WTC11 (cell line): Measurements from ENCODE around the gene SCYGR3. TPM values are rescaled to one million over a fixed set of nuclear protein-coding genes. Genes with fewer than 3 reads are reported as not detected.

Experiments
- ATAC-seq: fragments of 200-7000 bp; cut with Tn5 transposase; 2 replicates; pipeline ENCODE4 v1.10.0; 2021; ENCODE audit warnings: mild to moderate bottlenecking, moderate library complexity
- CTCF ChIA-PET: fragments of 300-600 bp; sonication (Branson Sonifier 250); formaldehyde crosslinking; loops from one replicate; lab custom pipeline; 2021; ENCODE audit warnings: antibody characterized with exemption; lab: Charles Lee
- POLR2A ChIA-PET: fragments of 350-600 bp; sonication (Branson Sonifier 250); formaldehyde crosslinking; loops from one replicate; lab custom pipeline; 2021; ENCODE audit warnings: antibody characterized with exemption; lab: Charles Lee
- DNase-seq: peaks from one replicate; pipeline ENCODE4 v3.0.0; 2021; ENCODE audit warnings: low spot score
- H3K27ac Mint-ChIP-seq: 2 replicates; pipeline ENCODE4 v1.8.0; 2021; ENCODE audit warnings: mixed read lengths
- H3K27me3 Mint-ChIP-seq: 2 replicates; pipeline ENCODE4 v1.8.0; 2021; ENCODE audit warnings: low read depth, mild to moderate bottlenecking, moderate library complexity, mixed read lengths
- H3K36me3 Mint-ChIP-seq: 2 replicates; pipeline ENCODE4 v1.8.0; 2021; ENCODE audit warnings: mixed read lengths
- H3K4me1 Mint-ChIP-seq: 2 replicates; pipeline ENCODE4 v1.8.0; 2022; ENCODE audit warnings: mixed read lengths
- H3K4me3 Mint-ChIP-seq: 2 replicates; pipeline ENCODE4 v1.8.0; 2021; ENCODE audit warnings: mild to moderate bottlenecking, moderate library complexity, mixed read lengths
- H3K9me3 Mint-ChIP-seq: 2 replicates; pipeline ENCODE4 v1.8.0; 2021; ENCODE audit warnings: mixed read lengths
- ATF1 ChIP-seq: sonication (generic); formaldehyde crosslinking; IDR thresholded peaks from 2 replicates; pipeline ENCODE4 v1.8.1; 2023; ENCODE audit warnings: mild to moderate bottlenecking, moderate library complexity, missing genetic modification reagents
- CREB1 ChIP-seq: sonication (generic); formaldehyde crosslinking; IDR thresholded peaks from 2 replicates; pipeline ENCODE4 v1.8.0; 2023; ENCODE audit warnings: mild to moderate bottlenecking, missing genetic modification reagents
- CREM ChIP-seq: sonication (generic); formaldehyde crosslinking; IDR thresholded peaks from 2 replicates; pipeline ENCODE4 v1.8.1; 2022; ENCODE audit warnings: mild to moderate bottlenecking, missing genetic modification reagents, moderate library complexity
- CTCF ChIP-seq: fragments of 200-600 bp; IDR thresholded peaks from 2 replicates; pipeline ENCODE4 v1.8.0; 2022; ENCODE audit warnings: antibody characterized with exemption
- ELF4 ChIP-seq: sonication (generic); formaldehyde crosslinking; IDR thresholded peaks from 2 replicates; pipeline ENCODE4 v1.8.1; 2022; ENCODE audit warnings: low read depth, mild to moderate bottlenecking, moderate library complexity, missing genetic modification reagents
- ETV6 ChIP-seq: sonication (generic); formaldehyde crosslinking; IDR thresholded peaks from 2 replicates; pipeline ENCODE4 v1.8.1; 2022; ENCODE audit warnings: mild to moderate bottlenecking, missing genetic modification reagents
- GABPB1 ChIP-seq: sonication (generic); formaldehyde crosslinking; IDR thresholded peaks from 2 replicates; pipeline ENCODE4 v1.8.1; 2023; ENCODE audit warnings: mild to moderate bottlenecking, missing genetic modification reagents
- GTF2I ChIP-seq: fragments of 250-450 bp; sonication (Bioruptor Pico); conservative IDR thresholded peaks from 2 replicates; pipeline ENCODE4 v1.4.0; 2021; ENCODE audit warnings: mild to moderate bottlenecking
- HMGA2 ChIP-seq: fragments of 250-450 bp; sonication (Bioruptor Pico); IDR thresholded peaks from 2 replicates; pipeline ENCODE4 v1.4.0; 2021; ENCODE audit warnings: mild to moderate bottlenecking, moderate library complexity
- JUN ChIP-seq: sonication (generic); formaldehyde crosslinking; IDR thresholded peaks from 2 replicates; pipeline ENCODE4 v1.8.0; 2023; ENCODE audit warnings: mild to moderate bottlenecking, missing genetic modification reagents
- KAT7 ChIP-seq: sonication (generic); formaldehyde crosslinking; IDR thresholded peaks from 2 replicates; pipeline ENCODE4 v1.8.1; 2023; ENCODE audit warnings: missing genetic modification reagents, mild to moderate bottlenecking, borderline replicate concordance
- MXD4 ChIP-seq: fragments of 250-450 bp; sonication (Bioruptor Pico); IDR thresholded peaks from 2 replicates; pipeline ENCODE4 v1.8.0; 2021; ENCODE audit warnings: mild to moderate bottlenecking, moderate library complexity, borderline replicate concordance
- NR3C1 ChIP-seq: sonication (generic); formaldehyde crosslinking; conservative IDR thresholded peaks from 2 replicates; pipeline ENCODE4 v1.8.1; 2023; ENCODE audit warnings: low read depth, mild to moderate bottlenecking, missing genetic modification reagents
- OVOL2 ChIP-seq: fragments of 250-450 bp; sonication (Bioruptor Pico); IDR thresholded peaks from 2 replicates; pipeline ENCODE4 v1.9.0; 2021; ENCODE audit warnings: mild to moderate bottlenecking, borderline replicate concordance
- SMAD3 ChIP-seq: sonication (generic); formaldehyde crosslinking; IDR thresholded peaks from 2 replicates; pipeline ENCODE4 v1.8.0; 2022; ENCODE audit warnings: missing genetic modification reagents, mild to moderate bottlenecking, borderline replicate concordance
- STAT6 ChIP-seq: sonication (generic); formaldehyde crosslinking; conservative IDR thresholded peaks from 2 replicates; pipeline ENCODE4 v1.8.1; 2023; ENCODE audit warnings: mild to moderate bottlenecking, low read depth, missing genetic modification reagents, moderate library complexity
- ZNF121 ChIP-seq: sonication (generic); formaldehyde crosslinking; IDR thresholded peaks from 2 replicates; pipeline ENCODE4 v1.8.0; 2023; ENCODE audit warnings: missing genetic modification reagents
- ZNF219 ChIP-seq: sonication (generic); formaldehyde crosslinking; IDR thresholded peaks from 2 replicates; pipeline ENCODE4 v1.8.0; 2023; ENCODE audit warnings: missing genetic modification reagents, mild to moderate bottlenecking, borderline replicate concordance
- total RNA-seq: library from RNA; stranded (reverse); gene quantifications from 3 replicates; pipeline ENCODE4 v1.2.3, GENCODE V29; 2021
- TF ChIP-seq, protein P1 (sequence below): sonication (generic); formaldehyde crosslinking; IDR thresholded peaks from 2 replicates; pipeline ENCODE4 v1.8.1; 2023; ENCODE audit warnings: mild to moderate bottlenecking, missing genetic modification reagents
- TF ChIP-seq, protein P2 (sequence below): sonication (generic); formaldehyde crosslinking; IDR thresholded peaks from 2 replicates; pipeline ENCODE4 v1.8.0; 2023; ENCODE audit warnings: mild to moderate bottlenecking, missing genetic modification reagents
- TF ChIP-seq, protein P3 (sequence below): sonication (generic); formaldehyde crosslinking; IDR thresholded peaks from 2 replicates; pipeline ENCODE4 v1.8.1; 2023; ENCODE audit warnings: mild to moderate bottlenecking, moderate library complexity, missing genetic modification reagents

The SCYGR3 gene
- total RNA-seq, 1 experiment from 2014 or later = not detected

GRCh38 chr2:227655454-227655853 lies 40.8 kb upstream of the SCYGR3 start:
- Mint-ChIP-seq H3K4me3 (no peak overlapping the region), H3K9me3 (no peaks in the 10 kb centered on the region), H3K27ac (no peak overlapping the region), H3K4me1 (no peaks in the 10 kb centered on the region), H3K27me3 (no peaks in the 10 kb centered on the region), H3K36me3 (no peaks in the 10 kb centered on the region)
- DNase-seq (no peak), ATAC-seq (no peak)
- TF ChIP-seq HMGA2 (CRISPR knock-in tag) (no peak), GABPB1 (peak; percentile 53; the same call in 1 of the 2 replicates), CREM (CRISPR knock-in tag) (no peak), KAT7 (CRISPR knock-in tag) (no peak), ZNF121 (CRISPR knock-in tag) (no peak)
- ChIA-PET POLR2A (no interaction called here), CTCF (no interaction called here)

- H3K9me3 Mint-ChIP-seq = no peaks in the 10 kb centered on the region
- TF ChIP-seq, protein P1, sequence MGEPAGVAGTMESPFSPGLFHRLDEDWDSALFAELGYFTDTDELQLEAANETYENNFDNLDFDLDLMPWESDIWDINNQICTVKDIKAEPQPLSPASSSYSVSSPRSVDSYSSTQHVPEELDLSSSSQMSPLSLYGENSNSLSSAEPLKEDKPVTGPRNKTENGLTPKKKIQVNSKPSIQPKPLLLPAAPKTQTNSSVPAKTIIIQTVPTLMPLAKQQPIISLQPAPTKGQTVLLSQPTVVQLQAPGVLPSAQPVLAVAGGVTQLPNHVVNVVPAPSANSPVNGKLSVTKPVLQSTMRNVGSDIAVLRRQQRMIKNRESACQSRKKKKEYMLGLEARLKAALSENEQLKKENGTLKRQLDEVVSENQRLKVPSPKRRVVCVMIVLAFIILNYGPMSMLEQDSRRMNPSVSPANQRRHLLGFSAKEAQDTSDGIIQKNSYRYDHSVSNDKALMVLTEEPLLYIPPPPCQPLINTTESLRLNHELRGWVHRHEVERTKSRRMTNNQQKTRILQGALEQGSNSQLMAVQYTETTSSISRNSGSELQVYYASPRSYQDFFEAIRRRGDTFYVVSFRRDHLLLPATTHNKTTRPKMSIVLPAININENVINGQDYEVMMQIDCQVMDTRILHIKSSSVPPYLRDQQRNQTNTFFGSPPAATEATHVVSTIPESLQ (CRISPR knock-in tag) = no peak
- no peak for TF ChIP-seq GABPB1
- no peak for TF ChIP-seq CREB1
- no peak for TF ChIP-seq NR3C1 (CRISPR knock-in tag)
- TF ChIP-seq OVOL2 (CRISPR knock-in tag) = no peak
- TF ChIP-seq MXD4 (CRISPR knock-in tag) = no peak
- TF ChIP-seq, protein P2, sequence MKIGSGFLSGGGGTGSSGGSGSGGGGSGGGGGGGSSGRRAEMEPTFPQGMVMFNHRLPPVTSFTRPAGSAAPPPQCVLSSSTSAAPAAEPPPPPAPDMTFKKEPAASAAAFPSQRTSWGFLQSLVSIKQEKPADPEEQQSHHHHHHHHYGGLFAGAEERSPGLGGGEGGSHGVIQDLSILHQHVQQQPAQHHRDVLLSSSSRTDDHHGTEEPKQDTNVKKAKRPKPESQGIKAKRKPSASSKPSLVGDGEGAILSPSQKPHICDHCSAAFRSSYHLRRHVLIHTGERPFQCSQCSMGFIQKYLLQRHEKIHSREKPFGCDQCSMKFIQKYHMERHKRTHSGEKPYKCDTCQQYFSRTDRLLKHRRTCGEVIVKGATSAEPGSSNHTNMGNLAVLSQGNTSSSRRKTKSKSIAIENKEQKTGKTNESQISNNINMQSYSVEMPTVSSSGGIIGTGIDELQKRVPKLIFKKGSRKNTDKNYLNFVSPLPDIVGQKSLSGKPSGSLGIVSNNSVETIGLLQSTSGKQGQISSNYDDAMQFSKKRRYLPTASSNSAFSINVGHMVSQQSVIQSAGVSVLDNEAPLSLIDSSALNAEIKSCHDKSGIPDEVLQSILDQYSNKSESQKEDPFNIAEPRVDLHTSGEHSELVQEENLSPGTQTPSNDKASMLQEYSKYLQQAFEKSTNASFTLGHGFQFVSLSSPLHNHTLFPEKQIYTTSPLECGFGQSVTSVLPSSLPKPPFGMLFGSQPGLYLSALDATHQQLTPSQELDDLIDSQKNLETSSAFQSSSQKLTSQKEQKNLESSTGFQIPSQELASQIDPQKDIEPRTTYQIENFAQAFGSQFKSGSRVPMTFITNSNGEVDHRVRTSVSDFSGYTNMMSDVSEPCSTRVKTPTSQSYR (CRISPR knock-in tag) = no peak
- no peak for TF ChIP-seq SMAD3 (CRISPR knock-in tag)
- TF ChIP-seq, protein P3, sequence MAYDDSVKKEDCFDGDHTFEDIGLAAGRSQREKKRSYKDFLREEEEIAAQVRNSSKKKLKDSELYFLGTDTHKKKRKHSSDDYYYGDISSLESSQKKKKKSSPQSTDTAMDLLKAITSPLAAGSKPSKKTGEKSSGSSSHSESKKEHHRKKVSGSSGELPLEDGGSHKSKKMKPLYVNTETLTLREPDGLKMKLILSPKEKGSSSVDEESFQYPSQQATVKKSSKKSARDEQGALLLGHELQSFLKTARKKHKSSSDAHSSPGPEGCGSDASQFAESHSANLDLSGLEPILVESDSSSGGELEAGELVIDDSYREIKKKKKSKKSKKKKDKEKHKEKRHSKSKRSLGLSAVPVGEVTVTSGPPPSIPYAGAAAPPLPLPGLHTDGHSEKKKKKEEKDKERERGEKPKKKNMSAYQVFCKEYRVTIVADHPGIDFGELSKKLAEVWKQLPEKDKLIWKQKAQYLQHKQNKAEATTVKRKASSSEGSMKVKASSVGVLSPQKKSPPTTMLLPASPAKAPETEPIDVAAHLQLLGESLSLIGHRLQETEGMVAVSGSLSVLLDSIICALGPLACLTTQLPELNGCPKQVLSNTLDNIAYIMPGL (CRISPR knock-in tag) = no peak
- no peak for TF ChIP-seq JUN
- no peak for TF ChIP-seq GTF2I
- TF ChIP-seq KAT7 (CRISPR knock-in tag) = no peak
- TF ChIP-seq CTCF = no peak
- TF ChIP-seq STAT6 = no peak
- no peak for TF ChIP-seq ZNF219
- TF ChIP-seq ATF1 (CRISPR knock-in tag) = no peak
- no peak for TF ChIP-seq ELF4 (CRISPR knock-in tag)
- TF ChIP-seq ETV6 (CRISPR knock-in tag) = no peak
- TF ChIP-seq, all 79 proteins: peak for 0
- ATAC-seq = no peak
These were observed 39.8 kb upstream of the SCYGR3 start for GRCh38 chr2:227654426-227654825.

More at GRCh38 chr2:227654426-227654825, 39.8 kb upstream of the SCYGR3 start:
- Mint-ChIP-seq H3K4me3 (no peak overlapping the region), H3K4me1 (no peaks in the 10 kb centered on the region), H3K27me3 (no peaks in the 10 kb centered on the region), H3K27ac (no peak overlapping the region), H3K36me3 (no peaks in the 10 kb centered on the region)
- DNase-seq = no peak
- ChIA-PET CTCF (no interaction called here), POLR2A (no interaction called here)
